Thoracic aorta (tissue), 2 donors: ENCODE data around the gene CMTM5. TPM values are rescaled to one million over a fixed set of nuclear protein-coding genes. Genes with fewer than 3 reads are reported as not detected.

Experiments used
- ATAC-seq: fragments of 150-250 bp; one replicate; pipeline ENCODE4 v1.8.0; 2017; ENCODE audit warnings: low read depth; ENCODE audit not compliant: insufficient number of reproducible peaks, low FRiP score
- DNase-seq: peaks from one replicate; pipeline ENCODE4 v3.0.0-alpha.2; 2020; ENCODE audit warnings: low spot score
- H3K27ac ChIP-seq, 2 donors: fragments of 200-600 bp; sonication (generic); 1 replicate in 1 of 2; 2 replicates in 1 of 2; pipeline ENCODE4 v1.5.1; 2016; ENCODE audit warnings: mild to moderate bottlenecking in 2 of 2, moderate library complexity in 2 of 2
- H3K27me3 ChIP-seq: fragments of 200-600 bp; sonication (generic); replicated peaks from 2 replicates; pipeline ENCODE4 v1.6.0; 2016; ENCODE audit warnings: mild to moderate bottlenecking; ENCODE audit not compliant: insufficient read depth
- H3K36me3 ChIP-seq: fragments of 200-600 bp; sonication (generic); one replicate; pipeline ENCODE4 v1.5.1; 2016
- H3K4me1 ChIP-seq, 2 donors: fragments of 200-600 bp; sonication (generic); 1 replicate in 1 of 2; 2 replicates in 1 of 2; pipeline versions ENCODE4 v1.5.1 to v1.6.0; 2016; ENCODE audit warnings: low read depth in 2 of 2, mild to moderate bottlenecking in 1 of 2; ENCODE audit not compliant: control insufficient read depth in 1 of 2
- H3K4me3 ChIP-seq: fragments of 200-600 bp; sonication (generic); 2 replicates; pipeline ENCODE4 v1.5.1; 2016; ENCODE audit warnings: mild to moderate bottlenecking
- H3K9me3 ChIP-seq: fragments of 200-600 bp; sonication (generic); 2 replicates; pipeline ENCODE4 v1.5.1; 2016
- CTCF ChIP-seq: fragments of 200-600 bp; sonication (generic); IDR thresholded peaks from one replicate; pipeline ENCODE4 v1.5.1; 2019; ENCODE audit warnings: antibody characterized with exemption
- total RNA-seq, 2 donors: library from RNA; depleted of rRNA; stranded (reverse); fragments of >200 nt; gene quantifications; one replicate each; pipeline versions ENCODE4 v1.1.0 to v1.2.3, GENCODE V29; 2016

Gene CMTM5
- total RNA-seq, 2 donors from 2014 or later = 2.6 TPM; not detected in 1

GRCh38 chr14:23379366-23380196 lies 2.7 kb downstream of the CMTM5 start:
- H3K4me1 ChIP-seq = peaks cover 0 to 4% of the 10 kb centered on the region in 2 donors
- DNase-seq = no peak
- no peak overlapping the region for H3K4me3 ChIP-seq
- peak; percentile 83 for TF ChIP-seq CTCF
- ATAC-seq = peak; percentile 51
- H3K36me3 ChIP-seq = no peaks in the 10 kb centered on the region
- no peaks in the 10 kb centered on the region for H3K27me3 ChIP-seq
- no peaks in the 10 kb centered on the region for H3K9me3 ChIP-seq
- H3K27ac ChIP-seq = no peak overlapping the region

- no peaks in the 10 kb centered on the region for H3K36me3 ChIP-seq
- H3K27ac ChIP-seq = no peak overlapping the region
- no peak for DNase-seq
- no peak for TF ChIP-seq CTCF
- H3K27me3 ChIP-seq = no peaks in the 10 kb centered on the region
- no peak overlapping the region for H3K4me3 ChIP-seq
- H3K4me1 ChIP-seq = peaks cover 0 to 4% of the 10 kb centered on the region in 2 donors
- ATAC-seq = no peak
- no peaks in the 10 kb centered on the region for H3K9me3 ChIP-seq
Measured at GRCh38 chr14:23380197-23380914, 3.5 kb downstream of the CMTM5 start.

- Histone ChIP-seq H3K27me3 (no peaks in the 10 kb centered on the region), H3K9me3 (no peaks in the 10 kb centered on the region), H3K4me3 (no peak overlapping the region), H3K27ac (no peak overlapping the region), H3K36me3 (no peaks in the 10 kb centered on the region), H3K4me1 (peaks cover 0 to 4% of the 10 kb centered on the region in 2 donors)
- DNase-seq = no peak
- ATAC-seq = no peak
- no peak for TF ChIP-seq CTCF
Measured at GRCh38 chr14:23380976-23381375, 4.1 kb downstream of the CMTM5 start.

GRCh38 chr14:23381871-23382270 lies 5.0 kb downstream of the CMTM5 start:
- no peak for ATAC-seq
- TF ChIP-seq CTCF = no peak
- Histone ChIP-seq H3K27me3 (no peaks in the 10 kb centered on the region), H3K9me3 (no peaks in the 10 kb centered on the region), H3K36me3 (no peaks in the 10 kb centered on the region), H3K4me3 (no peak overlapping the region), H3K4me1 (no peaks in the 10 kb centered on the region), H3K27ac (no peak overlapping the region)
- no peak for DNase-seq

- no peak for ATAC-seq
- Histone ChIP-seq H3K36me3 (no peaks in the 10 kb centered on the region), H3K27me3 (no peaks in the 10 kb centered on the region), H3K4me3 (no peak overlapping the region), H3K9me3 (no peaks in the 10 kb centered on the region), H3K27ac (no peak overlapping the region), H3K4me1 (no peaks in the 10 kb centered on the region)
- no peak for DNase-seq
- TF ChIP-seq CTCF = no peak
Measured at GRCh38 chr14:23382276-23382675, 5.4 kb downstream of the CMTM5 start.
